GM19455 (cell line): ENCODE measurements around the gene MKLN1.

Source experiments
- ATAC-seq: cut with Tn5 transposase; IDR thresholded peaks from one replicate; pipeline ENCODE4 v1.9.1; 2021; ENCODE audit not compliant: unreplicated experiment

Gene MKLN1

DNA sequence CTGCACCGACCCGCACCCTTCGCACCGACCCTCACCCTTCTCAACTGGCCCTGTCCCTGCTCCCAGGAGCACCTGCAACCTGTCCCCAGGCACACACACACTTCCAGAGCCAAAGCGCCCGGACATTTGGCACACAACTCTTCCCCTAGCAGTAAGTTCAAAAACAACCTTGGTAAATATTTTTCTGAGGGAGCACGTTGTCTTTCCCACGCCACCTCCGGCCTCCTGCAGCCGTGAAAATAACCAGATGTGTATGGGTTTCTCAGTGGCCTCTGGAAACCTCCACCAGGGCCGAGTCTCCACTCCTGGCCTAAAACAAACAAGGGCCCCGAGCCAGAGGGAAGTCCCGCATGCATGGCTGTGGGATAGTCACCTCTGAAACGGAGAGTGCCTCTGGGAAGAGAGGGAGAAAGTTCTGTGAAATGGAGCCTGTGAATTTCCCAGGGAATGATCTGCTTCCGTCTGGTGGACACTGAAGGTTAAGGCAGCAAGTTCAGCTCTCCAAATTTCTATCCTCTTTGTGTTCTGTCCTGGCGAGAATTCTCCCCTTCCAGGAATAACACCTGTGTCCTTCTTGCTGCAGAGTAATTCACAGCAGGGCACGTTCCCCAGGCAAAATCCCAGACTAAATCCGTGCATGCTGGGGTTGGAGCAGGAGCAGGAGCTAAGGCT lies 213.0 kb downstream of the MKLN1 start:
- no peak for ATAC-seq

- no peak for ATAC-seq
These were observed 215.6 kb downstream of the MKLN1 start for GRCh38 chr7:131543298-131543697.

DNA sequence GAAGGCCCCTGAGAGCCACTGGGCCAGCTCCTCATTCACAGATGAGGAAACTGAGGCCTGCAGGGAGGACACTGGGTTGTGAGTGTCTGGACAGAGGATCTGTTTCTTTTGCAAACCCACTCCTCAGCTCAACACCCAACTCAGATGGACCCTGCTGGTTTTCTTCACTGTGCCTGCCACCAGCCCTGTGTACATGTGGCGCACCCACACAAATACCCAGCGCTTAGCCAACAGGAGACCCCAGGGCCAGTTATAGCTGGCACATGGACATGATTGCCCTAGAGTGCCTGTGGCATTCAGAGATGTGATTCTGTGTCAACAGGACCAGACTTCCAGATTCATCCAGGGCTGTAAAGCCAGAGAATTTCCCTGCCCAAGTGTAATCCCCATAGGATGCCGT lies 216.3 kb downstream of the MKLN1 start:
- no peak for ATAC-seq

GRCh38 chr7:131544449-131545301 lies 217.0 kb downstream of the MKLN1 start:
- ATAC-seq, result no peak

DNA sequence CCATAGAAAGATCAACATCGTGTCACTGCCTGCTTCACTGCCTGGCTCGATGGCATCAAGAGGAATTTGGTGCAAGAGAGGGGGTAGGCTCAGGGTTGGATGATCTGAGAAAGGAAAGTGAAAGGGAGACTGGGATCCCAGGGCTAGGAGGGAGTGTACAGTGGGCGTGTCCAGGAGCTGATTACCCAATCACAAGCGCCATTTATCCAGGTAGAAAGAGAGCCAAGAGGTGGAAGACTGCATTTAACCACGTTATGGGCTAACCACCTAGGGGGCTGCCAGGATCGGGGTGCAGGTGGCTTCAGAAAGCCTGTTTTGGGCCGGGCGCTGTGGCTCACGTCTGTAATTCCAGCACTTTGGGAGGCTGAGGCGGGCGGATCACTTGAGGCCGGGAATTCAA lies 218.4 kb downstream of the MKLN1 start:
- no peak for ATAC-seq
